ENCODE data around the gene NOL9. TPM values are rescaled to one million over a fixed set of nuclear protein-coding genes. Genes with fewer than 3 reads are reported as not detected.

Gene NOL9
- total RNA-seq, 1 donor from 2014 or later: 48.0 TPM

DNA sequence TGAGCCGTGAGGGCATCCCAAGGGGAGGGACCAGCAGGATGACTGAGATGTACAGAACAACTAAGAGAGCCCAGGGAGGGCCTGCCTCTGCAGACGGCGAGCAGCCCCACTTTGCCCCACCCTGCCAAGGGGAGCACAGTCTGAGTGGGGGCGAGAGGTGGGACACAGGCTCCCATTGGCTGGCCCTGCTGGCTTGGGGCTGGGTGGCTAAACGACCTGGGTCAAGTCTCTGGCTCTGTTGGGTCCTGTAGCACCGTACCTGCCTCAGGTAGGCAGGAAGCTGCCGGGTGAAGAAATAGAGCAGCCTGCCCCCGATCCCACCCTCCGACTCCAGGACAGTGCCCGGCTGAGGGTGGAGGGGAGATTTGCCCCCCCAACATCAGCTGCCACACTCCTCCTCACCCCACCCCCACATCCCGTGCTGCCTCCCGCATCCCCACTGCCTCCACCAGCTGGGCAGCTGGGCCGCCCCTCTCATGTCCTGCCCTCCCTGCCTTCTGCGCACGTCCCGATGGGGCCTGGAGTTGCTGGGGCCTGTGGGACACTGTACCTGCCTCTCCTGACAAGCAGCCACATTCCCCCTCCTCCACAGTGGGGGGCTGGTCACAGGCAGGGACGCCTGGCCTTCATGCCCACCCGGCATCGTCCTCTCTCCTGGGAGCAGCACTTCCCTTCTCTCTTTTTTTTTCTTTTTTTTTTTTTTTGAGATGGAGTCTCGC is 50.3 kb downstream of the NOL9 start:
- Mint-ChIP-seq H3K36me3 (no peaks in the 10 kb centered on the region), H3K27me3 (ENCODE audit: insufficient read depth, low read depth) (peaks cover 9% of the 10 kb centered on the region), H3K4me1 (peaks cover 23% of the 10 kb centered on the region), H3K27ac (peak overlapping the region; percentile 82), H3K4me3 (peak overlapping the region; percentile 62), H3K9me3 (no peaks in the 10 kb centered on the region)
- Histone ChIP-seq H3F3A (ENCODE audit: low read depth) (no peaks in the 10 kb centered on the region), H3K36me3 (no peaks in the 10 kb centered on the region), H3K4me3 (no peak overlapping the region), H3K9ac (no peak overlapping the region), H3K27ac (no peak overlapping the region), H2AFZ (replicated peaks) (no peak overlapping the region), H3K9me3 (ENCODE audit: low read depth) (no peaks in the 10 kb centered on the region), H3K27me3 (peaks cover 3% of the 10 kb centered on the region), H4K20me1 (ENCODE audit: low read depth) (no peaks in the 10 kb centered on the region), H3K4me2 (no peak overlapping the region), H3K4me1 (peaks cover 5% of the 10 kb centered on the region), H3K79me2 (ENCODE audit: low read depth) (no peaks in the 10 kb centered on the region)
- no peak for TF ChIP-seq EZH2phosphoT487 (IDR thresholded peaks at IDR 0.05)
- TF ChIP-seq, protein P1, sequence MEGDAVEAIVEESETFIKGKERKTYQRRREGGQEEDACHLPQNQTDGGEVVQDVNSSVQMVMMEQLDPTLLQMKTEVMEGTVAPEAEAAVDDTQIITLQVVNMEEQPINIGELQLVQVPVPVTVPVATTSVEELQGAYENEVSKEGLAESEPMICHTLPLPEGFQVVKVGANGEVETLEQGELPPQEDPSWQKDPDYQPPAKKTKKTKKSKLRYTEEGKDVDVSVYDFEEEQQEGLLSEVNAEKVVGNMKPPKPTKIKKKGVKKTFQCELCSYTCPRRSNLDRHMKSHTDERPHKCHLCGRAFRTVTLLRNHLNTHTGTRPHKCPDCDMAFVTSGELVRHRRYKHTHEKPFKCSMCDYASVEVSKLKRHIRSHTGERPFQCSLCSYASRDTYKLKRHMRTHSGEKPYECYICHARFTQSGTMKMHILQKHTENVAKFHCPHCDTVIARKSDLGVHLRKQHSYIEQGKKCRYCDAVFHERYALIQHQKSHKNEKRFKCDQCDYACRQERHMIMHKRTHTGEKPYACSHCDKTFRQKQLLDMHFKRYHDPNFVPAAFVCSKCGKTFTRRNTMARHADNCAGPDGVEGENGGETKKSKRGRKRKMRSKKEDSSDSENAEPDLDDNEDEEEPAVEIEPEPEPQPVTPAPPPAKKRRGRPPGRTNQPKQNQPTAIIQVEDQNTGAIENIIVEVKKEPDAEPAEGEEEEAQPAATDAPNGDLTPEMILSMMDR (IDR thresholded peaks at IDR 0.05): no peak
- no peak for TF ChIP-seq EZH2 (IDR thresholded peaks at IDR 0.05)
- DNase-seq (ENCODE audit: low spot score): no peak

DNA sequence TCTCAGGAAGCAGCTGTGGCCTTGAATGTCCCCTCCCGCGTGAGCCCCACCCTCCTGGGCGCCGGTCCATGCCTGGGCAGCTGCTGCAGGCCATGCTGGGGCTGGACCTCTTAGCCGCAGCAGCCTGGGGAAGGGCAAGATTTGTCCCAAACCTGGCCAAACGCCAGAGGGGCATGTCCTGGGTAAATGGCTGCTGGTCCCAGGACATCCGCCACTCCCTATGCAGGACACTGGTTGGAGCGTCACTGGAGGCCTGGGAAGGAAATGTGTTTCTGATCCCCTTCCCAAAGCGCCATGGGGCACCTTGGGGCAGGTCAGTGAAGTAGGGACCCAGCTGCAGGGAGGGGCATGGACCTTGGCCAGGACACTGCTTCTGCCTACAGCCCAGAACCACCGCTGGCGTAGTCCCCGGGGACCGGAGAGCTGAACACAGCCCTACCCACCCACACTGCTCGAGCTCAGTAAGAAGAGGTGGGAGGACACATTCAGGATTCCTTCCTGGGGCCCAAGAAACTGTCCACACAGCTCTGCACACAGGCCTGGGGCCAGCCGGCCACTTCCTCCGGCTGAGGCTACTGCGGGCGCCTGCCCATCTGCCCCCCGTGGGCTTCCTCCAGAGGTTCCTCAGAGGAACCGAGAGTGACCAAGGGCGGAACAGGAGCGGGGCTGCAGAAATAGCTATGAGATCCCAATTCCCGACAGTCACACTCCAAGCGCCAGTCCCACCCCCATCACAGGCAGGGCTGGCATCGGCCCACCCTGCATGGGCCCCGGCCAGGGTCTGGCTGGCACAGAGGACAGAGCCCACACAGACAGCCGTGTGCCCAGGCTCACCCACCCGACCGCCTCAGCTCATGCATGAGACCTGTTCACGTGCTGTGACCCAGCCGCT is 52.1 kb downstream of the NOL9 start:
- TF ChIP-seq, protein P1 (IDR thresholded peaks at IDR 0.05): no peak
- no peak for TF ChIP-seq EZH2 (IDR thresholded peaks at IDR 0.05)
- TF ChIP-seq EZH2phosphoT487 (IDR thresholded peaks at IDR 0.05): no peak
- Mint-ChIP-seq H3K4me1 (peaks cover 35% of the 10 kb centered on the region), H3K27me3 (ENCODE audit: insufficient read depth, low read depth) (peaks cover 11% of the 10 kb centered on the region), H3K4me3 (no peak overlapping the region), H3K36me3 (no peaks in the 10 kb centered on the region), H3K27ac (no peak overlapping the region), H3K9me3 (no peaks in the 10 kb centered on the region)
- Histone ChIP-seq H3K4me2 (no peak overlapping the region), H3K9ac (no peak overlapping the region), H3F3A (ENCODE audit: low read depth) (peaks cover 8% of the 10 kb centered on the region), H3K4me1 (peaks cover 19% of the 10 kb centered on the region), H2AFZ (replicated peaks) (no peak overlapping the region), H3K79me2 (ENCODE audit: low read depth) (no peaks in the 10 kb centered on the region), H3K4me3 (no peak overlapping the region), H3K27me3 (peaks cover 20% of the 10 kb centered on the region), H3K9me3 (ENCODE audit: low read depth) (no peaks in the 10 kb centered on the region), H4K20me1 (ENCODE audit: low read depth) (no peaks in the 10 kb centered on the region), H3K36me3 (no peaks in the 10 kb centered on the region), H3K27ac (no peak overlapping the region)
- no peak for DNase-seq (ENCODE audit: low spot score)

DNA sequence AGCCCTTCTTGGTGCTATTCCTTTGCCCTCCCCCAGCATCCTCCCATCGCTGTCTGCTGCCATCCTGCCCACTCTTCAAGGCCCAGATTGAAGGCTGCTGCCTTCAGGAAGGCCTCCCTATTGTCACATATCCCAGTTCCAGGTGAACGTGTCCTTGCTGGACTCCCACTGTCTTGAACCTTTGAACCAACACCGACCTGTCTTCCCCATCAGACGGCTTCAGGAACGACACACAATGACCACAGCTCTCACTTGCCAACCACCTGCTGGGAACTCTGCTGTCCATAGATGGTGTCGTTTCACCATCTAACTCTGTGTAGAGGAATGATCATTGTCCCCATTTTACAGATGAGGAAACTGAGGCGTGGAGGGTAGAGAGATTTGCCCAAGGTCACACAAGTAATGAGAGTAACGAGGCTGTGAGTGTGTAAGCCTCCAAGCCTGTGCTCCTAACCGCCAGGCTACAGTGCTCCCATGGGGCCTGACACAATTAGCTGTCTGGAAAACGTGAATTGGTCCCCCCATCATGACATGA is 53.0 kb downstream of the NOL9 start:
- Histone ChIP-seq H3K27me3 (peaks cover 28% of the 10 kb centered on the region), H3F3A (ENCODE audit: low read depth) (peaks cover 14% of the 10 kb centered on the region), H3K9me3 (ENCODE audit: low read depth) (no peaks in the 10 kb centered on the region), H3K4me1 (peaks cover 22% of the 10 kb centered on the region), H3K9ac (no peak overlapping the region), H3K27ac (no peak overlapping the region), H3K4me3 (no peak overlapping the region), H3K79me2 (ENCODE audit: low read depth) (no peaks in the 10 kb centered on the region), H4K20me1 (ENCODE audit: low read depth) (peaks cover 6% of the 10 kb centered on the region), H2AFZ (replicated peaks) (no peak overlapping the region), H3K4me2 (no peak overlapping the region), H3K36me3 (no peaks in the 10 kb centered on the region)
- Mint-ChIP-seq H3K9me3 (no peaks in the 10 kb centered on the region), H3K36me3 (no peaks in the 10 kb centered on the region), H3K4me3 (peak overlapping the region; percentile 40), H3K27ac (no peak overlapping the region), H3K4me1 (peaks cover 33% of the 10 kb centered on the region), H3K27me3 (ENCODE audit: insufficient read depth, low read depth) (peaks cover 11% of the 10 kb centered on the region)
- TF ChIP-seq EZH2phosphoT487 (IDR thresholded peaks at IDR 0.05) (no peak), EZH2 (IDR thresholded peaks at IDR 0.05) (no peak)
- TF ChIP-seq, protein P1 (IDR thresholded peaks at IDR 0.05): no peak
- DNase-seq (ENCODE audit: low spot score): no peak

Data from neural progenitor cell (in vitro differentiated cells).